WTC11 (cell line): ENCODE measurements around the gene CCNQ. TPM values are rescaled to one million over a fixed set of nuclear protein-coding genes. Genes with fewer than 3 reads are reported as not detected.

Experiments
- ATAC-seq: fragments of 200-7000 bp; cut with Tn5 transposase; 2 replicates; pipeline ENCODE4 v1.10.0; 2021; ENCODE audit warnings: mild to moderate bottlenecking, moderate library complexity
- CTCF ChIA-PET: fragments of 300-600 bp; sonication (Branson Sonifier 250); formaldehyde crosslinking; loops from one replicate; lab custom pipeline; 2021; ENCODE audit warnings: antibody characterized with exemption; lab: Charles Lee
- POLR2A ChIA-PET: fragments of 350-600 bp; sonication (Branson Sonifier 250); formaldehyde crosslinking; loops from one replicate; lab custom pipeline; 2021; ENCODE audit warnings: antibody characterized with exemption; lab: Charles Lee
- DNase-seq: peaks from one replicate; pipeline ENCODE4 v3.0.0; 2021; ENCODE audit warnings: low spot score
- H3K27ac Mint-ChIP-seq: 2 replicates; pipeline ENCODE4 v1.8.0; 2021; ENCODE audit warnings: mixed read lengths
- H3K27me3 Mint-ChIP-seq: 2 replicates; pipeline ENCODE4 v1.8.0; 2021; ENCODE audit warnings: low read depth, mild to moderate bottlenecking, moderate library complexity, mixed read lengths
- H3K36me3 Mint-ChIP-seq: 2 replicates; pipeline ENCODE4 v1.8.0; 2021; ENCODE audit warnings: mixed read lengths
- H3K4me1 Mint-ChIP-seq: 2 replicates; pipeline ENCODE4 v1.8.0; 2022; ENCODE audit warnings: mixed read lengths
- H3K4me3 Mint-ChIP-seq: 2 replicates; pipeline ENCODE4 v1.8.0; 2021; ENCODE audit warnings: mild to moderate bottlenecking, moderate library complexity, mixed read lengths
- H3K9me3 Mint-ChIP-seq: 2 replicates; pipeline ENCODE4 v1.8.0; 2021; ENCODE audit warnings: mixed read lengths
- CREB1 ChIP-seq: sonication (generic); formaldehyde crosslinking; IDR thresholded peaks from 2 replicates; pipeline ENCODE4 v1.8.0; 2023; ENCODE audit warnings: mild to moderate bottlenecking, missing genetic modification reagents
- ESRRA ChIP-seq: sonication (generic); formaldehyde crosslinking; IDR thresholded peaks from 2 replicates; pipeline ENCODE4 v1.8.1; 2022; ENCODE audit warnings: mild to moderate bottlenecking, missing genetic modification reagents, borderline replicate concordance
- FOXK1 ChIP-seq: sonication (generic); formaldehyde crosslinking; IDR thresholded peaks from 2 replicates; pipeline ENCODE4 v1.8.0; 2022; ENCODE audit warnings: mild to moderate bottlenecking, moderate library complexity, missing genetic modification reagents
- MXD4 ChIP-seq: fragments of 250-450 bp; sonication (Bioruptor Pico); IDR thresholded peaks from 2 replicates; pipeline ENCODE4 v1.8.0; 2021; ENCODE audit warnings: mild to moderate bottlenecking, moderate library complexity, borderline replicate concordance
- NFE2L1 ChIP-seq: sonication (generic); formaldehyde crosslinking; IDR thresholded peaks from 2 replicates; pipeline ENCODE4 v1.8.1; 2023; ENCODE audit warnings: missing genetic modification reagents
- NR1H2 ChIP-seq: sonication (generic); formaldehyde crosslinking; IDR thresholded peaks from 2 replicates; pipeline ENCODE4 v1.9.0; 2021; ENCODE audit warnings: mild to moderate bottlenecking, moderate library complexity, missing genetic modification reagents
- RORB ChIP-seq: fragments of 250-450 bp; sonication (Bioruptor Pico); IDR thresholded peaks from 2 replicates; pipeline ENCODE4 v1.9.0; 2021; ENCODE audit warnings: mild to moderate bottlenecking
- TP53 ChIP-seq: sonication (generic); formaldehyde crosslinking; IDR thresholded peaks from 2 replicates; pipeline ENCODE4 v1.8.1; 2023; ENCODE audit warnings: mild to moderate bottlenecking, missing genetic modification reagents
- ZNF219 ChIP-seq: sonication (generic); formaldehyde crosslinking; IDR thresholded peaks from 2 replicates; pipeline ENCODE4 v1.8.0; 2023; ENCODE audit warnings: missing genetic modification reagents, mild to moderate bottlenecking, borderline replicate concordance
- ZNF232 ChIP-seq: sonication (generic); formaldehyde crosslinking; IDR thresholded peaks from 2 replicates; pipeline ENCODE4 v1.8.0; 2022; ENCODE audit warnings: mild to moderate bottlenecking, missing genetic modification reagents
- ZNF423 ChIP-seq: fragments of 250-450 bp; sonication (Bioruptor Pico); IDR thresholded peaks from 2 replicates; pipeline ENCODE4 v2.1.2; 2022; ENCODE audit warnings: mild to moderate bottlenecking, moderate library complexity
- total RNA-seq: library from RNA; stranded (reverse); gene quantifications from 3 replicates; pipeline ENCODE4 v1.2.3, GENCODE V29; 2021
- TF ChIP-seq, protein P1 (sequence below): sonication (generic); formaldehyde crosslinking; IDR thresholded peaks from 2 replicates; pipeline ENCODE4 v1.8.0; 2023; ENCODE audit warnings: missing genetic modification reagents, mild to moderate bottlenecking, borderline replicate concordance
- TF ChIP-seq, protein P2 (sequence below): sonication (generic); formaldehyde crosslinking; IDR thresholded peaks from 2 replicates; pipeline ENCODE4 v1.8.0; 2022; ENCODE audit warnings: mild to moderate bottlenecking, missing genetic modification reagents
- TF ChIP-seq, protein P3 (sequence below): fragments of 250-450 bp; sonication (Bioruptor Pico); conservative IDR thresholded peaks from 2 replicates; pipeline ENCODE4 v1.9.0; 2021; ENCODE audit warnings: mild to moderate bottlenecking
- TF ChIP-seq, protein P4 (sequence below): sonication (generic); formaldehyde crosslinking; IDR thresholded peaks from 2 replicates; pipeline ENCODE4 v1.8.0; 2022; ENCODE audit warnings: mild to moderate bottlenecking, missing genetic modification reagents
- TF ChIP-seq, protein P5 (sequence below): sonication (generic); formaldehyde crosslinking; IDR thresholded peaks from 2 replicates; pipeline ENCODE4 v1.8.1; 2023; ENCODE audit warnings: mild to moderate bottlenecking, missing genetic modification reagents, moderate library complexity
- TF ChIP-seq, protein P6 (sequence below): fragments of 250-450 bp; sonication (Bioruptor Pico); IDR thresholded peaks from 2 replicates; pipeline ENCODE4 v1.9.0; 2021; ENCODE audit warnings: moderate library complexity, mild to moderate bottlenecking, inconsistent platforms, borderline replicate concordance
- TF ChIP-seq, protein P7 (sequence below): sonication (generic); formaldehyde crosslinking; IDR thresholded peaks from 2 replicates; pipeline ENCODE4 v1.8.1; 2022; ENCODE audit warnings: missing genetic modification reagents, borderline replicate concordance

The CCNQ gene
- total RNA-seq, 1 experiment from 2014 or later: 17.4 TPM

DNA sequence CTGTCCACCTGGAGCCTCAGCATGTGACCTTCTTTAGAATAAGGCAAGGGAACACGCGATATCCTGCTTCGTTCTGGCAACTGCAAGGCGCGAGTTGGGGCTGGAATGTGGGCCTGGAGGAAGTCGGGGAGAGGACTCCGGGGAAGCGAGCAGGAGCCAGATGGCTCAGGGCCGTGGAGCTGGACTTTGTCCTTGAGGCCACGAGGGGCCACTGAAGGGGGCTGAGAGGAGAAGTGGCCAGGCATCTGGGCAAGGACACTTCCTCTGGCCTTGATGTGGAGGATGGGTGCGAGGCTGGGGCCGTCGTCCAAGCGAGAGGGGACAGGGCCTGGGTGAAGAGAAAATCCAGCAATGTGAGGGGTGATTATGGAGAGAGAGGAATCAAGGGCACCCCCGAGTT lies 35.9 kb upstream of the CCNQ start (continued):
- TF ChIP-seq, protein P1, sequence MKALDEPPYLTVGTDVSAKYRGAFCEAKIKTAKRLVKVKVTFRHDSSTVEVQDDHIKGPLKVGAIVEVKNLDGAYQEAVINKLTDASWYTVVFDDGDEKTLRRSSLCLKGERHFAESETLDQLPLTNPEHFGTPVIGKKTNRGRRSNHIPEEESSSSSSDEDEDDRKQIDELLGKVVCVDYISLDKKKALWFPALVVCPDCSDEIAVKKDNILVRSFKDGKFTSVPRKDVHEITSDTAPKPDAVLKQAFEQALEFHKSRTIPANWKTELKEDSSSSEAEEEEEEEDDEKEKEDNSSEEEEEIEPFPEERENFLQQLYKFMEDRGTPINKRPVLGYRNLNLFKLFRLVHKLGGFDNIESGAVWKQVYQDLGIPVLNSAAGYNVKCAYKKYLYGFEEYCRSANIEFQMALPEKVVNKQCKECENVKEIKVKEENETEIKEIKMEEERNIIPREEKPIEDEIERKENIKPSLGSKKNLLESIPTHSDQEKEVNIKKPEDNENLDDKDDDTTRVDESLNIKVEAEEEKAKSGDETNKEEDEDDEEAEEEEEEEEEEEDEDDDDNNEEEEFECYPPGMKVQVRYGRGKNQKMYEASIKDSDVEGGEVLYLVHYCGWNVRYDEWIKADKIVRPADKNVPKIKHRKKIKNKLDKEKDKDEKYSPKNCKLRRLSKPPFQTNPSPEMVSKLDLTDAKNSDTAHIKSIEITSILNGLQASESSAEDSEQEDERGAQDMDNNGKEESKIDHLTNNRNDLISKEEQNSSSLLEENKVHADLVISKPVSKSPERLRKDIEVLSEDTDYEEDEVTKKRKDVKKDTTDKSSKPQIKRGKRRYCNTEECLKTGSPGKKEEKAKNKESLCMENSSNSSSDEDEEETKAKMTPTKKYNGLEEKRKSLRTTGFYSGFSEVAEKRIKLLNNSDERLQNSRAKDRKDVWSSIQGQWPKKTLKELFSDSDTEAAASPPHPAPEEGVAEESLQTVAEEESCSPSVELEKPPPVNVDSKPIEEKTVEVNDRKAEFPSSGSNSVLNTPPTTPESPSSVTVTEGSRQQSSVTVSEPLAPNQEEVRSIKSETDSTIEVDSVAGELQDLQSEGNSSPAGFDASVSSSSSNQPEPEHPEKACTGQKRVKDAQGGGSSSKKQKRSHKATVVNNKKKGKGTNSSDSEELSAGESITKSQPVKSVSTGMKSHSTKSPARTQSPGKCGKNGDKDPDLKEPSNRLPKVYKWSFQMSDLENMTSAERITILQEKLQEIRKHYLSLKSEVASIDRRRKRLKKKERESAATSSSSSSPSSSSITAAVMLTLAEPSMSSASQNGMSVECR: no peak
- TF ChIP-seq NR1H2 (CRISPR knock-in tag) (no peak), TP53 (CRISPR knock-in tag) (no peak), ZNF423 (CRISPR knock-in tag) (no peak)
- TF ChIP-seq, protein P2, sequence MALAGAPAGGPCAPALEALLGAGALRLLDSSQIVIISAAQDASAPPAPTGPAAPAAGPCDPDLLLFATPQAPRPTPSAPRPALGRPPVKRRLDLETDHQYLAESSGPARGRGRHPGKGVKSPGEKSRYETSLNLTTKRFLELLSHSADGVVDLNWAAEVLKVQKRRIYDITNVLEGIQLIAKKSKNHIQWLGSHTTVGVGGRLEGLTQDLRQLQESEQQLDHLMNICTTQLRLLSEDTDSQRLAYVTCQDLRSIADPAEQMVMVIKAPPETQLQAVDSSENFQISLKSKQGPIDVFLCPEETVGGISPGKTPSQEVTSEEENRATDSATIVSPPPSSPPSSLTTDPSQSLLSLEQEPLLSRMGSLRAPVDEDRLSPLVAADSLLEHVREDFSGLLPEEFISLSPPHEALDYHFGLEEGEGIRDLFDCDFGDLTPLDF: no peak

DNA sequence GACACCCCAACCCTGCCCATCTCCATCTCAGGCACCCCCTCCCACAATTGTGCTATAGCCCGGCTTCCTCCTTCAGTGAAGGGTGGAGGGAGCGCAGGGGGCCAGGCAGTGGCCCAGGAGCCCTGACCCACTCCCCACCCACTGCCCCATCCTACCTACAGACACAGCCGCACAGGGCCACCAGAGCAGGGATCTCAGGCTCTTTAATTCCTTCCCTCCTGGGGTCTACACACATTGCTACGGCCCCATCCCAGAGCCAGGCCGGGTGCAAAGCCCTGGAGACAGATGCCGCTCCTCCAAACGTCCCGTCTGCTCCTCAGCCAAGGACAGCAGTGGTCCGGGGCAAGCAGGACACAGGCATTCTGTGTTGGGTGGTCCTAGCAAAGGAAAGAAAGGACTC lies 35.3 kb upstream of the CCNQ start:
- H3K27me3 Mint-ChIP-seq: no peaks in the 10 kb centered on the region; the same call in 1 of the 2 replicates
- no peak overlapping the region for H3K4me3 Mint-ChIP-seq
- no peaks in the 10 kb centered on the region for H3K4me1 Mint-ChIP-seq
- POLR2A ChIA-PET: no interaction called here
- H3K9me3 Mint-ChIP-seq: peaks cover 4% of the 10 kb centered on the region; the same call in 1 of the 2 replicates
- ATAC-seq (no peak), DNase-seq (no peak)
- CTCF ChIA-PET: interaction anchor here (3.8 kb wide), 1 partner anchor 34 kb away, joined by 66 read pairs; no protein-coding TSS in a partner anchor
- no peak overlapping the region for H3K27ac Mint-ChIP-seq
- no peak for TF ChIP-seq FOXK1 (CRISPR knock-in tag)
- TF ChIP-seq, protein P3, sequence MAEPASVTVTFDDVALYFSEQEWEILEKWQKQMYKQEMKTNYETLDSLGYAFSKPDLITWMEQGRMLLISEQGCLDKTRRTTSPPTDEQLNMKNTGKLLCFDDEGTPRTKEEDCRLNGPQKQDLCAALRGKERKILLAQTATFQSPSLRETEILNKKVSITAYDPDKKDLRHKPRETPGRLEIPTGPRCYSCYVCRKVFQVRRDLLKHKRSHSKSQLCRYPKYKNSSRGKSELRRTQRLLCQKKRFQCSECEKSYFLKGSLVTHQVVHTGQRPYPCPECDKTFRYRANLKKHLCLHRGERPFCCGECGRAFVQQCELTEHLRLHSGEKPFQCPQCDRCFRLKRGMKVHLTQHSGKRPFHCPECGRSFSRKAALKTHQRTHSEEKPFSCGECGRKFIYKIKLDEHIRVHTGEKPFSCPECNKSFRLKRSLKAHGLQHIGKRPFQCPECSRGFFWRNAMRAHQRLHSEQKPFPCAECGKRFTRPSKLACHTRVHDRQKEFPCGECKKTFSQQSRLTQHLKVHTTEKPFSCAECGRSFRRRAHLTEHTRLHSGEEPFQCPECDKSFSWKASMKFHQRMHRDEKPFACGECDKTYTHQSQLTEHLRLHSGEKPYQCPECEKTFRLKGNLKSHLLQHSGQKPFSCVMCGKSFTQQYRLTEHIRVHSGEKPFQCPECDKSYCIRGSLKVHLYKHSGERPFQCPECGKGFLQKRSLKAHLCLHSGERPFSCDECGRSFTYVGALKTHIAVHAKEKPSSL (CRISPR knock-in tag): no peak
- no peak for TF ChIP-seq RORB
- no peak for TF ChIP-seq ZNF219 (CRISPR knock-in tag)
- TF ChIP-seq, protein P4, sequence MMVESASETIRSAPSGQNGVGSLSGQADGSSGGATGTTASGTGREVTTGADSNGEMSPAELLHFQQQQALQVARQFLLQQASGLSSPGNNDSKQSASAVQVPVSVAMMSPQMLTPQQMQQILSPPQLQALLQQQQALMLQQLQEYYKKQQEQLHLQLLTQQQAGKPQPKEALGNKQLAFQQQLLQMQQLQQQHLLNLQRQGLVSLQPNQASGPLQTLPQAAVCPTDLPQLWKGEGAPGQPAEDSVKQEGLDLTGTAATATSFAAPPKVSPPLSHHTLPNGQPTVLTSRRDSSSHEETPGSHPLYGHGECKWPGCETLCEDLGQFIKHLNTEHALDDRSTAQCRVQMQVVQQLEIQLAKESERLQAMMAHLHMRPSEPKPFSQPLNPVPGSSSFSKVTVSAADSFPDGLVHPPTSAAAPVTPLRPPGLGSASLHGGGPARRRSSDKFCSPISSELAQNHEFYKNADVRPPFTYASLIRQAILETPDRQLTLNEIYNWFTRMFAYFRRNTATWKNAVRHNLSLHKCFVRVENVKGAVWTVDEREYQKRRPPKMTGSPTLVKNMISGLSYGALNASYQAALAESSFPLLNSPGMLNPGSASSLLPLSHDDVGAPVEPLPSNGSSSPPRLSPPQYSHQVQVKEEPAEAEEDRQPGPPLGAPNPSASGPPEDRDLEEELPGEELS (CRISPR knock-in tag): no peak
- TF ChIP-seq, protein P5, sequence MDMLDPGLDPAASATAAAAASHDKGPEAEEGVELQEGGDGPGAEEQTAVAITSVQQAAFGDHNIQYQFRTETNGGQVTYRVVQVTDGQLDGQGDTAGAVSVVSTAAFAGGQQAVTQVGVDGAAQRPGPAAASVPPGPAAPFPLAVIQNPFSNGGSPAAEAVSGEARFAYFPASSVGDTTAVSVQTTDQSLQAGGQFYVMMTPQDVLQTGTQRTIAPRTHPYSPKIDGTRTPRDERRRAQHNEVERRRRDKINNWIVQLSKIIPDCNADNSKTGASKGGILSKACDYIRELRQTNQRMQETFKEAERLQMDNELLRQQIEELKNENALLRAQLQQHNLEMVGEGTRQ (CRISPR knock-in tag): no peak
- TF ChIP-seq, protein P6, sequence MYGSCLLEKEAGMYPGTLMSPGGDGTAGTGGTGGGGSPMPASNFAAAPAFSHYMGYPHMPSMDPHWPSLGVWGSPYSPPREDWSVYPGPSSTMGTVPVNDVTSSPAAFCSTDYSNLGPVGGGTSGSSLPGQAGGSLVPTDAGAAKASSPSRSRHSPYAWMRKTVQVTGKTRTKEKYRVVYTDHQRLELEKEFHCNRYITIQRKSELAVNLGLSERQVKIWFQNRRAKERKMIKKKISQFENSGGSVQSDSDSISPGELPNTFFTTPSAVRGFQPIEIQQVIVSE: no peak
- no peak for TF ChIP-seq ZNF232
- TF ChIP-seq NR1H2 (CRISPR knock-in tag): no peak
- TF ChIP-seq, protein P1: no peak
- TF ChIP-seq, protein P7, sequence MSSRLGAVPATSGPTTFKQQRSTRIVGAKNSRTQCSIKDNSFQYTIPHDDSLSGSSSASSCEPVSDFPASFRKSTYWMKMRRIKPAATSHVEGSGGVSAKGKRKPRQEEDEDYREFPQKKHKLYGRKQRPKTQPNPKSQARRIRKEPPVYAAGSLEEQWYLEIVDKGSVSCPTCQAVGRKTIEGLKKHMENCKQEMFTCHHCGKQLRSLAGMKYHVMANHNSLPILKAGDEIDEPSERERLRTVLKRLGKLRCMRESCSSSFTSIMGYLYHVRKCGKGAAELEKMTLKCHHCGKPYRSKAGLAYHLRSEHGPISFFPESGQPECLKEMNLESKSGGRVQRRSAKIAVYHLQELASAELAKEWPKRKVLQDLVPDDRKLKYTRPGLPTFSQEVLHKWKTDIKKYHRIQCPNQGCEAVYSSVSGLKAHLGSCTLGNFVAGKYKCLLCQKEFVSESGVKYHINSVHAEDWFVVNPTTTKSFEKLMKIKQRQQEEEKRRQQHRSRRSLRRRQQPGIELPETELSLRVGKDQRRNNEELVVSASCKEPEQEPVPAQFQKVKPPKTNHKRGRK: no peak
- no peak for TF ChIP-seq NFE2L1
- TF ChIP-seq MXD4 (CRISPR knock-in tag): no peak
- no peak for TF ChIP-seq ESRRA (CRISPR knock-in tag)
- TF ChIP-seq CREB1 (CRISPR knock-in tag): no peak
- H3K36me3 Mint-ChIP-seq: no peaks in the 10 kb centered on the region
